Midbrain (tissue), 1 donor: ENCODE measurements around the gene CDH13.
"Not testable (repeated sequence)": the region's sequence is repeated elsewhere in the genome, so short reads cannot be mapped to it uniquely, and the experiment has no call there.

ENCODE experiments used
- DNase-seq: peaks from one replicate; lab custom pipeline; 2025; lab: John Stamatoyannopoulos, UW

Gene CDH13

DNA sequence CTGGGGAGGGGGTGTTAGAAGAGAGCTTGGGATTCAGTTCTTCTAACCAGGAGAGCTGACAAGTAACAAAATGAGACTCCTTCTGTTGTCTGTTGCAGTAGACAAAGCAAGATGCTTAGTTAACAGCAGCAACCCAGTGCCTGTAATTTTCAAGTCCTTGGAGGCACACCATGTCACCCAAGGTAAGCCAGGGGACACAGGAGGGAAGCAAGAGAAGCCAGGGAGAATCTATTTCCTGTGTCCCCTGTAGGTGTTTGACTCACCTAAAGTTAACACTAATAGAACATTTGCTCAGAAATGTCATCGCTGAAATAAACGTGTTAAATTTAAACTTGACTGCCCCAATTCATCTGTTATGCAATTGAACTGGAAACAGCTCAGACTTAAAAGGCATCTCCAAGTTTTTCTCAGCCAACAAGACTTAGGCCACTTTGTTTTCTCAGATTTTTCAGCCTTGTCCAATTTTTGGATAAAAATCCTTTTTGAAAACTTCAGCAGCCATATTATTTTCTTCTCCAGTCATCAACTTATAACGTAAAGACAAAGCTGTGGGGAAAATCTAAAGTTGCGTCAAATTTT is 257.6 kb downstream of the CDH13 start:
- no peak for DNase-seq

DNA sequence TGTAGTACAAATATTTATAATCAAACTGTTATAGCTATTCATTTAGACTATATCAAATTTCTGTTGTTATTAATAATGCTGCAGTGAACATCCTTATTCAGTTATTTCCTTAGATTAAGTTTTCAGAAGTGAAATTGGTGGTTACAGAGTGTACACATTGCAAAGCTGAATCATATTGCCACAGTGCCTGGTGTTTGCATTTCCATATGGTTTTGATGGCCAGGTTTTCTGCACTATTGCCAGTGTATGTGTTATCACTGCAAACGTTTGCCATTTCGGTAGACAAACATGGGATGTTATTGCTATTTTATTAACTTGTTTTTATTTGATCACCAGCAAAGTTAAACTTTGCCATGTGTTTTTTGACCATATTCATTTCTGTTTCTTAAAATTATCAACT is 259.4 kb downstream of the CDH13 start:
- DNase-seq = no peak

DNA sequence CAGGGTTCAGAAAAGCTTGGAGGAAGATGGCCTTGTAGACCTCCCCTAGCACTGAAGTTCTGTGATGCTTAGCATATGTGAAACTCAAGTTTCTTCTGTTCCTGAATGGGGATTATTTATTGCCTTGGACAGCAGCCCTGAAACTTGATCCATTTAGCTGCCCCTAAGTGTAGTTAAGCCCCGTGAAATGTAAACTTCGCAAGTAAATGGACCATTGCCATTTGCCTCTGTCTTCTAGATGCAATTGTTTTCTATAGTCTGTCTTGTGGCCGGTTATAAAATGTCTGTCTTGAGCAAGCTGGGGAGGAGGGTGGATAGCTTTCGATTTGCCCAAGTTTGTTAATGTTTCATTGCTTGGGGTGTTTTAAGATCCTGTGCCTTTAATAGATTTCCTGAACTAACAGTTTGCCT is 261.8 kb downstream of the CDH13 start:
- no peak for DNase-seq

DNA sequence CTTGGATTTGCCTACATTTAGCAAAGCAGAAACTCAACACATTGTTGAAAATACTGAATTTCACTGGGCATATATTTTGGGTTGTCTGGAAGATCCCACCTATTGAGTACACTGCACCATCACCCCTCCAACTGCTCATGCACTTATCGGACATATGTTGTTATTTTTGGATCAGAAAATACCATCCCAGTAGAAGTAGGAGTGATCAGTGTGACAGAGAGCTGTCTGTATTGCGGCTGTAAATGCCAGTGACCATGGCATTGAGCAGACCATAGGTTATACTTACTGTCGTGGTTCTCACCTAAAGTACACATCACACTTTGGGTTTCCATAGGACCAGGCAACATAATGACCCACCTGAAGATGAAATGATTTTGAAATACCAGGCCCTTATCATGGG is 264.7 kb downstream of the CDH13 start:
- DNase-seq = no peak

DNA sequence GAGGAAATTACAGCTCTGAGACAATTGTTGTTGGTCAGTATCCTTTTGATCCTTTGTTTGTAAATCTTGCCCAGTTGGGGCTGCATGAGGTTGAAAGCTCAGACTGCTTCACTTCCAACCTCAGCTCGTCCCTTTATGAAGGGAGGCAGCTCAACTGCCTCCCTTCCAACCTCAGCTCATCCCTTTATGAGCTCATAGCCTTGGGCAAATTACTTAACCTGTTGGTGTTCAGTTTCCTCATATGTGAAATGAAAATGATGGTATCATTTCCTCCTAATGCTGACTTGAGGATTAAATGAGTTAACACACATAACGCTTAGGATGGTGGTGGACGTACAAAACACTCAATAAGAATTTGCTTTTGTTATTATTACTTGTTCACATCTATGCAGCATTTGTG is 265.1 kb downstream of the CDH13 start:
- DNase-seq = no peak

DNA sequence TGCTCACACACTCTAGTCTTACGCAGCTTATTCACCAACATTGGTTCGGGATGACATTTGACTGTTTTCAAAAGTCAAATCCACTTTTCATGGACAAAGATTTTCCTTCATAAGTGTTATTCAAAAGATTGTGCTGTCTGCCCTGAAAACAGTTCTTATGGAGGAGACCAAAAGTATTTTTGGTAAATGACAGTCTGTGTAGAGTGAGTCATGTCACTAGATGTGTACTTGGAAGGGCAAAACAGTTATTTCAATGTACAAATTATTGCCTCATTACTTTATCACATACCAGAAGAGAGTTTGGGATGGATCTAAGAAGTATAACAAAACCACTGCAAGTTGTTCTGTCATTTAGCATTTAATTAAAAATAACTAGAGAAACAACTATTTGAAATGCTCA is 265.6 kb downstream of the CDH13 start:
- DNase-seq = no peak

DNA sequence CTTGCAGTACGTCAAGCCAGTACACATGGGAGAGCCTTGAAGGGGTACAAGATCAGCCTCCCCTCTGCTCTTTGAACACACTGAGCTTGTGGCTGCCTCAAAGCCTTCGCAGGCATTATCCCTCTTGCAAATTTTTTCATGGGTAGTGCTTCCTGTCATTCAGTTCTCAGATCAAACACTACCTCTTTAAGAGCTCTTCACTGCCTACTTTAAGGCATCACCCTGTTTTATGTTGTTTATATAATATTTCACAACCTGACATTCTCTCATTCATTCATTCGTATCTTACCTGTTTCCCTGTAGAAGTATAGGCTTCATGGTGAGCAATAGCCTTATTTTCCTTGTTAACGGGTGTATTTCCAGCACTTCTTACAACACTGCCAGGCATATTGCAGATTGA is 269.1 kb downstream of the CDH13 start:
- no peak for DNase-seq

DNA sequence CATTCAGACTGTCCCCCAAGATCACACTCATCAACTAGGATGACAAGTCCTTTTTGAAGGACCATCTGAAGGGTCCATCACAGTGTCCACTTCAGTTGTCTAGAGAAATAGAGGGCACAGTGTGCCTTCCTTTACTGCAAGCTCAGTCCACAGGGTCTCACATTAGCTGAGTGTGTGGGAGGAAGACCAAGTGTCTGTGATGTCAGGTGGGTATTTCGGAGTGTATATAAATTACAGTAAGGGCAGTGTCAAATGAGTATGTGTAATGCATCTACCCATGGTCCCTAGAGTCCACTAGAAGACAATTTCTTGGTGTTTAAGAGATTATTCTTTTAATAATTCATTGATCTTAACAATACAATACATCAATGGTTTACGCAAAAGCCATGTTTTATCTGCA is 272.2 kb downstream of the CDH13 start:
- no peak for DNase-seq

DNA sequence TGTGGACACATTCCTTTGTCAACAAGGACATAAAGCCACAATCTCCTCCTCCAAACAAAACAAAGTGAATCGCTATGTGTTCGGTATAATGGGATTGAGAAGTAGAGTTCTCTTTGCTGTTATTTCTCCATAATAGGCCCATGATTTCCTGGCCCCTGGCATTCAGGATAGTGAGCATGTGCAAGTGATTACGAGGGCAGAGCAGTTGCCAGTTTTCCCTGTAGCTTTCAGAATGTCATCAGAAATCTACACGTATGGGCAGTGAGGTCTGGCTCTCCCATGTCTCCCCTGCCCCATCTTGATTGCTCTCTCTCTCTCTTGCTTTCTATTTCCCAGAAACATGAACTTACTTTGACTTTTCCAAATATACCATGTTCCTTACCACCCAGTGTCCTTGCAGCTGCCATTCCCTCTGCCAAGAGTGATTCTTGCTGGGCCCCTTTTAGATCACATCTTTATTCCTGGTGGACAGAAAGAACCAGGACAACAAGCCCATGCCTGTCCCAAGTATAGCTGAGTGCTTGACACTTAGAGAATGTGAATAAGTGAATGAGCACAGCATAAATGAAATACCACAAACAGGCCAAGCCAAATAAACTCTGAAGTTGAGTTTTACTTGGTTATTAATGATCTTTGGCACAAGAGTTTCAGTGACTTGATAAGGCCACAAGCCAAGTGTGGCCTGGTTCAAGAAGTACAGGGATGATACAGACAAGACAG is 273.1 kb downstream of the CDH13 start:
- DNase-seq = no peak

DNA sequence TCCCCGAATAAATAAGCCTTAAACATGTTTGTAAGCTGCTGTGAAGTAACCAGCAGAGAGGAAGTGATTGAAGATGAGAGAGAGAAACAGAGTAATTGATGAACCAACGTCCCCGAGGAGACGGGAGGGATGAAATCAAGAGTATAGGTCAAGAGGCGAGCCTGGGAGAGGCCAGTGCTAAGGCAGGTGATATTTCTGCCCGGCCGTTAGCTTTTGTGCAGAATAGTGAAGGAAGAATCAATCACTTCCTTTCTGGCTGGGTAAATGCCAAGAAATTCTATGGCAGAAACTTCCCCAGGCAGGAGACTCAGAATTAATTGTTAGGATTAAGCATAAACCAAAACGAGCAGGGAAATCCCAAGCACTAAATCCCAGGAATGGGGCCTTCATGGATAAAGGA is 273.8 kb downstream of the CDH13 start:
- no peak for DNase-seq

DNA sequence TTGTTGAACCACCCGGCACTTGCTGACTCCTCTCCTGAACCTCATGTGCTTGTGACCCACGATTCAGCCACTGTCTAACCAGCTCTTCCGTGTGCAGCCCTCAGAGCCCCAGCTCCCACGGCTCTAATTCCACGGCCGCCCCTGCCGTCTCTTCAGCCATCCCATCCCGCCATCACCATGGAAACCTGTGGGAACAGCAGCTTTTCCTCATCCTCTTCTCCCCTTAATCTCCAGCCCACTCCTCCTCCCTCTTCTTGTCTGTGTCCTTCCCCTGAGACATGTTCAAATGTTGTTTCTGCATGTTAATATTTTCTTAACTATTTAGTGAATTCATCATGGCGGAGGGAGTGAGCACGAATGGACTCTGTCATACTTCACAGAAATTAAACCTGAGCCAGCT is 285.2 kb downstream of the CDH13 start:
- DNase-seq = no peak

DNA sequence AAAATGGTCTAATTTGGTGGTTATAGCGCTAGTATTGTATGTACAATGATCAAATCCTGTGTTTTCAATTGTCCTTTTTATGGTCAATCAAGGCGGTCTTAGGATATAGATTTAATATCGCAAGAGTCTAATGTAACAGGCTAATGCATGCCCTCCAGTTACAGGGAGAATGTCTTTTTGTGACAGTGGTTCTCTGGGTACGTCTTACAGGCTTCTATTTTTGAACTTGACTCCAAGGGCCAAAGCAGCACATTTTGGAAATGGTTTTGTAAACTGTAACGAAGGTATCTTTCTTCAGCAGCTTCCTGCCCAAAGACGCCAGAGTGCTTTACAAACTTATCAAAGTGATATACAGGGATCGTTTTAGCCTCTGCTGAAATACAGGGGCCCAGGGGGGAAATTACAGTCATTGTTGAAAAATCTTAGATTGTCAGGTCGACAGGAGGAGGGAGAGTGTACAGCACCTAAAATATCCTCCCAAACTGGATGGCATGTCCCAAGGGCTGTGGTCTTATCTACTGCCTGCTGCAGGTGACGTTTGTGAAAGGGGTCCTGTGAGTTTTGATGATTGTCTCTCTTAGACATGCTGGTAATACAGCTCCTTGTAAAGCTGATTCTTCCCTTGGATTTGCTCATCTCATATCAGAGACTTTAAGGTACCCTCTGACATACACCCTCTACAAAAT is 288.5 kb downstream of the CDH13 start:
- DNase-seq = no peak

DNA sequence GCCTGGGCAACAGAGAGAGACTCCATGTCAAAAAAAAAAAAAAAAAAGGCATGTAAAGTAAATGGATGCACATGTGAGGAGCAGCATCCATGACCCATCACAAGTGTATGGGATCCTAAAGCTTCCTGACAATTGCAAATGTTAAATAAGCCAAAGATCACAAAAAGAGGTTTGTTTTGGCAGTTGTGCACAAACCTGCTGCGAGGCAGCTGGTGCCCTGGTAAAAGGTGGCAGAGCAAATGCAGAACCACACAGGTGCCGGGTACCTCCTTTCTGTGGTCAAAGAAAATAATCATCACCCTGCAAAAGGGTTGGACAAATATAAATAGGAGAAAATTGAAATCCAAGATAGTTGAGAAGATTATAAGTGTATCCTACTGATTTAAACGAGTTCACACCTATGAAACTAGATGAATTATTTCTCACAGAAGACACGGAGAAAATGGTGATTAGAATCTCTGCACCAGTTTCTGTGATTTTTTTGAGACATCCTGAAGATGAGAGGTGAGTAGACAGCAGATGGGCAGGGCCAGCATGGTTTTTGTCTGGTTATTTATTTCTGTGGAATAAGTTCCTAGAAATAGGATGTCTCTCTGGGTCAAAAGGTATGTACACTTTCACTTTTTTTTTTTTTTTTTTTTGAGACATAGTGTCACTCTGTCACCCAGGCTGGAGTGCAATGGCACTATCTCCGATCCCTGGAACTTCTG is 291.3 kb downstream of the CDH13 start:
- no peak for DNase-seq

DNA sequence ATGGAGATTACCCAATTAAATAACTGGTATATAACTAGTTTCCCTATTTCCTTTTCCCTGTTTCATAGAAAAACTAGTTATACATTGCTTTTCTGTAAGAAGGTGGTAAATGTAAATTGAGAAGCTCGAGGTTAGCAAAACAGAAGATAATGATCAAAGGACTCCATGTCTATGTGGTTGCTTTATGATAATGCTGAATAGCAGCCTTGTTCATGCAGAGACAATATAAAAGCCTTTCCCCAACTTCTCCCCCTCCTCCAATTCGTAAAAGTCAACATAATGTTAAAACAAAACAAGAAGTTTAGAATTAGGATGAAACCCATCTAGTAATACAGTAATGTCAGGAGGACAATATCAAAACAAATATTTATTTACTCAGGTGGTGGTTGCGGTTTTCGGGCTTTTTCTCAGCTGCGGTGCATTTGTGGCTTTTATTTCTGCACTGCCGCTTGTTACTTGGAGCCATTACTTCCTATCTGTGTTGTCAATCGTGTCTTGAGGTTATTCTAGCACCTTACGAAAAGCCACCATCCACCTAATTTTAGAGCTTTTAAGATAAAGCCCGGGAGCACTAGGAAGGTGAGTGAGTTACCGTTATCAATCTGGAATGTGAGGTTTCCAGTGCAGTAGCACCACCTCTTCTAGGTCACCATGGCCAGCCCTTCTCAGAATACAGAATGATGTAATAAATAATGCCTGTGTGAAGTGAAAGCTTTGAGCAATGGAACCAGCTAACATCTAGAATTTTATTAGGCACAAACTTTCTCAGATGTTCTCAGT is 297.5 kb downstream of the CDH13 start:
- DNase-seq = no peak

DNA sequence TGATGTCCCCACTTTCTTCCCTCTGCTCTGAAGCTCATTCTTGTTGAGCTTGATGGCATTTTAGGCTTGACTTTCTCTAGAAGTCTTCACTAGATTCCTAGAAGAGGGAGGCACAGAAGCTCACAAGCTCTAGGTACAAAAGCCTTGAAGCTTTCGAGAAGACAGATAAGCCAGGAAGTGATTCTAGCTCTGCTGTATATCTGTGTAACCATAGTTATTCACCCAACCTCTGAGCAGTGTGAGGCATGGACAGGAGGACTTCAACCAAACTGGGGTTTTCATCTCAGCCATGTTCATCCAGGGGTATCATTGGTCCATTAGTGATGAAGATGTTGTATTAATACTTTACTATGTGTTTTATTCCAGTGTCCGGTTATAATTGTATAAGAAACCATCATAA is 299.7 kb downstream of the CDH13 start:
- no peak for DNase-seq

DNA sequence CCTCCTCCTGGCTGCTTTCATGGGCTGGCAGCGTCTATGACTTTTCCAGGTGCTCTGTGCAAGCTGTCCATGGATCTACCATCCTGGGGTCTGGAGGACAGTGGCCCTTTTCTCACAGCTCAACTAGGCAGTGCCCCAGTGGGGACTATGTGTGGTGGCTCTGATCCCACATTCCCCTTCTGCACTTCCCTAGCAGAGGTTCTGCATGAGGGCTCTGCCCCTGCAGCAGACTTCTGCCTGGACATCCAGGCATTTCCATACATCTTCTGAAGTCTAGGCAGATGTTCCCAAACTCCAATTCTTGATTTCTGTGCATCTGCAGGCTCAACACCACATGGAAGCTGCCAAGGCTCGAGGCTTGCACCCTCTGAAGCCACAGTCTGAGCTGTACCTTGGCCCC is 307.2 kb downstream of the CDH13 start:
- not testable (repeated sequence) for DNase-seq

DNA sequence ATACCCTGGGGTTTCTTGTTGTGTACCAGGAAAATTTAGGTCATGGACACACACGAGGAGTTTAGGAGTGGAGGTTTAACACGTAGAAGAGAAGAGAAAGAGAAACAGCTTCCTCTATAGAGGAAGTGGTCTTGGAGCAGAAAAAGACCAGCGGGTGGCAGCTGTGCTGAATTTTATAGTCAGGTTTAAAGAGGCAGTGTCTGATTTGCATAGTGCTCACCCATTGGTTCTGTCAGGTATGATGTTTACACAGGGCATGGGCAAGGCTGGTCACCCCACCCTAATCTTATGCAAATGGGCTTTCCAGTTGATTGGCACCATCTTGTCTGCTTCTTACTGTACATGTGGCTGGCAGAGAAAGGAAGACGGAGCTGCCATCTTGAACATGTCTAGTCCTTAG is 309.0 kb downstream of the CDH13 start:
- no peak for DNase-seq

DNA sequence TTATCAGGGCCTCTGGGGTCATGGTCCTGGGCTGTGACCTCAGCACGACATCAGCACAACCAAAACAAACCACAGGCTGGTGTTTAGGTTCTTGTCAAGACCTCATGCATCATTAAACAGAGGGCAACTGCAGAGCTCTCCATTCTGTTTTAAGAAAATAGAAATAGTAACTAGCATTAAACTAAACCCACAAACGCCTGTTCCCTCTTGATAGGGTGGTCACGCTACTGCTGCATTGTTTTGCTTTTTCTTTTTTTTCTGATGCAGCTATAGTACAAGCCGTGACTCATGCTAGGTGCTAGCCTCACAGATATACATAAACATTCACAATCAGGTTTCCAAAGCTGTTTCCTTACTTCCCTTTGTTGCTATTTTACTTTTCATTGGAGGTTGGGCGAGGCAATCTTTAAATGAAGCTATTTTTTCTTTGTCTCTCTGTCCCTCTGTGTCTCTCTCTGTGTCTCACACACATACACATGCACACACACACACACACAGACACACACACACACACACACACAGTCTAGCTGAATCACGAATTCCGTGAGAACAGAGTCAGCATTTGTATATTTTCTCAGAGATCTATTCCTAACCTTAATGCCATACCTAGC is 310.3 kb downstream of the CDH13 start:
- no peak for DNase-seq

DNA sequence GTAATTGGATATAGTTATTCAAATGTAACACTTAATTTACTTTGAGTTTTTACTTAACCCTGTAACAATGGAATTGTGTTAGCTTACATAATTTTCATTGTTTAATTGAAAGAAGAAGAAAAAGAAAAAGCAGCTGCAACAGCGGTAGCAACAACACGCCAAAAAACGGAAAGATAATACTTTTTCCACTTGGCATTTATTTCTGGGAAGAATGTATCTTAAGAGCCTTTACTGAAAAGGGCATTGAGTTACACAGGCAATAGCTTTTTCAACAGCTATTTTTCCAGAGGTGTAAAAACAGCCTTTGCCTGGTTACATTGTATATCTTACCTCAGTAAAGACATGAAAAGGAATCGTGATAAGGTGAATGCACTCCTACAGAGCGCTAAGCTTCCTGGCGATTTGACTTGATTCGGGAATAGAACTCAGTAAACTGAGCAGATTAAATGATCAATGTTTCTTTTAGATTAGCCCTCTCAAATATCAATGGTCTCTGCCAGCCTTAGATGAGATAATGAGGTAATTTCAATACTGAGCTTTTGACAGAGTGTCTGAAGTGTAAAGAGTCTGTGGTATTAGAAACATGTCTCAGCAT is 311.3 kb downstream of the CDH13 start:
- no peak for DNase-seq

DNA sequence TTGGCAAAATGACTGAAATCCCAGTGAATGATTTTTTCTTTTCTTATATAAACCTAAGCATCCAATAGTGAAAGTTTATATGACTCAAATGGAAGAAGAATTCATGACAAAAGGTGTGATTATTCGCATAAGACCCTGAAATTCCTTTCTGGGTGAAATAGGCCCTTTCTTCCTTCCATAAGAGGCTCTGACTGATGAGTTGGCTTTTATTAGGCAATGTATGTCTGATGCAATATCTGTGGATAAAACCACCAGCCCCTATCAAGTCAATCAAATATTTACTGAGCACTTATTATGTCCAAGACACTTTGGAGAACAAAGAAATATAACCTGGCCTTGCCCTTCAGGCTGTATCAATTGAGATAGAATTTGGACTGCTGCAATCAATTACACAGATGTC is 316.6 kb downstream of the CDH13 start:
- no peak for DNase-seq

DNA sequence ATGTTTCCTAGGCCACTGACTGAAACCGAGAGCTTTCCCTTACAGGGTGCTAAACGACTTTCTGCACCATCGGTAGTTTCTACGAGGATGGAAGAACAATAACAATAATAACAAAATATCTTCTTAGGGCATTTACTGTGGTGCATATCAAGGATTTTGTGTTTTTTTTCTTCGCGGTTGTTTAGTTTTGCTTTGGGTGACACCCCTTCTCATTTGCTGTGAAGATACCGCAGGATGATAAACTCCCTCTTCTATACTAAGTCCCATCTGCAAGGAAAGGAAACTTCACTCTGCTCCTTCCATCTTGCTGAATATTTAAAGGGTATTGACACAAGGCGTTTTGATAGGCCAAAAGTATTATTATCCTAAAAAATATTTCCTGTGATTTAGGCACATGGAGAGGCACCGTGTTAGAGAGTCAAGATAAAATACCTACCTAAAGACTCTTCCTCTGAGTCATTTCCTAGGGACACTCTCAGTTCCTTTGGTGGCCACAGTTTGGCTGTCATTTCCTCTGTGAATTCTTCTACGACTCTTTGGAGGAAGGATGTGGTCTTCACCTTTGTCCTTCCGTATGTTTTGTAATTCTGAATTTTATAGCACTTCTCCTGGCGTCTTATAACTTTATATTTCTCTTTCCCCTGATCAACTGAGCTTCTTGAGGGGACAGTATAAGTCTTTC is 318.8 kb downstream of the CDH13 start:
- no peak for DNase-seq
